RPMI8226 (cell line): ENCODE results near the gene CACNA2D4.

ENCODE experiments used
- DNase-seq: peaks from one replicate; pipeline ENCODE4 v3.0.0-alpha.2; 2015

Gene CACNA2D4

DNA sequence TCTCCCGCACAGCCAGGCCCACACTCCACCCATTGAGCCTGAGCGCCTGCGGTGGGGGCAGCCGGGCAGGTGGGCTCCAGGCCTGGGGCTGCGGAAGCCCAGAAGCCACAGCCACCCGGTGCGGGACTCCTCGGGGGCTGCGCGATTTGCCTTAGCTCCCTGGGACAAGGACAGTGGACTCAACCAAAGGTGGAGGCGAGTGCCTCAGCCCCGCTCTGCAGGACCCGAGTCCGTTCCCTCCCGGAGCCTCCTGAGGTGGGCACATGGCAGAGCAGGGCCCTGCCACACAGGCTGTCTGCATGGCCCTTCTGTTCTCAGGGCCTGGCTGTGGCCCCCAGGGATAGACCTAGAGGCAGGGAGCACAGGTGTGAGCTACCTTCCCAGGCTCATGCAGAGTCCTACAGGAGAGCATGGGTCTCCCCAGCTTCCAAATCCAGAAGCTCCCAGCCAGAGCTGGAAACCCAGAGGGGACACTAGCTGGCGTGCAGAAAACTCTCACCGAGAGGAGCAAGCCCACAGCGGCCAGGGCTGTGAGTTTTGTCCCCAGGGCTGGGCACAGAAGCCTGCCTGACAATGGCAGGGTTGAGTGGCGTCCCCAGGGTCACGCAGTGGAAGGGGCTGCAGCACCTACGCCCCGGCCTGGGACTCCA, 120.3 kb downstream of the CACNA2D4 start:
- no peak for DNase-seq

DNA sequence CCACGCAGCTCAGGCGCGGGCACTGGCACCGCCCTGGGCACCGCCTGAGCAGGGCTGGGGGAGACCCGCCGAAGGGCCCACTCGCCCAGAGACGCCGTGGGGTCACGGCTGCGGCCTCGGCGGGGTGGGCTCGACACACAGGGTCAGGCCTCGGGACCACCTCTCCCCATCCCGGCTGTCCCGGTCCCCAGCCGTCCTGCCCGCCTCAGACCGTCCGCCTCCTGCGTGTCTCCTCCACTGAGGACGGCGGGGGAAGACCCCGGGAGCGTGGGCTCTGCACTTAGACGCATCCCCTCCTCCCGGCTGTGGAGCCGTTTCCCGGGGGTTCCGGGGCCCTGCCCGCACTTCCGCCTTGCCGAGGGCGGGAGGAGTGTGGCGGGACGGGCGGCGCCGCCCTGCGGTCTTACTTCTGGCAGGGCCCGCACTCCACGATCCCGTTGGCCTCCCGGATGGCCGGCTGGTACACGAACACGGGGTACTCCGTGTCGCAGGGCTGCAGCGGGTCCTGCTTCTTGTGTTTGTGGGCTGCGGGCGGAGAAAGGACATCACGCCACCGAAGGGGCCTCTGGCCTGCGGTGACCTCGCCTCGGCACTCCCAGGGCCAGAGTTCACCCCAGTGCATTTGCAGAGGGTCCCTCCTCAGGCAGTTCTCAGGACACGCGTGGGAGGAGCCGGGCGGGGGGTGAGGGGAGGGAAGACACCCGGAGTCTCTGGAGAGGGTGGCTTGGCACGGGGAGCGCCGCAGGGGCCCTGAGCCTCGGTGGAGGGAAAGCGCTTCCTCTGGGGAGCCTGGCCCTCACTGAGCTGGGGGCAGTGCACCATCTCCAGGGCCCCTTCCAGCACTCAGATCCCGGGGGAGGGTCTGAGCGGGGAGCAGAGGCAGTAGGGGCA, 121.2 kb downstream of the CACNA2D4 start:
- peak; percentile 42 for DNase-seq

DNA sequence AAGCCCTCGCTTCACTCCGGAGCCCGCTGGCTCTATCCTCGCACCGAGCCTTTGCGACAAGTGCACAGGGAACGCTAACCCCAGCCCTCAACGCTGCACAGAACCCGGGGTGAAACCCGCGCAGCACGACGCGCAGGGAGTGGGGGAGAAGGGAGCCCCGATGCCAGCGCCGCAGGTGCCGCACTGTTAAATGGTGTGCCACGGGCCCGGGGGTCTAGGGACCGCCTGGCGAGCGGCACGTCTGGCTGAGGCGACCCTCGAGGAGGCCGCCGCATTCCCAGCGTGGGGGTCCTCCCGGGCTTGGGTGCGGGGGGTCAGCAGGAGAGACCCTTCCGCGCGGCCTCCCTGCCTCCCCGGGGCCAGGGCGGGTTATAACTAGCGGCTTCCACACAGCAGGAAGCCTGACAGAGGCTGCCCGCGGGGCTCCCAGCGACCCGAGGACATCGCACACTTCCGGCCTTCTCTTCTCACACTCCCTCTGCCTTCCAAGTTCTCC, 121.9 kb downstream of the CACNA2D4 start:
- DNase-seq = peak; percentile 55

DNA sequence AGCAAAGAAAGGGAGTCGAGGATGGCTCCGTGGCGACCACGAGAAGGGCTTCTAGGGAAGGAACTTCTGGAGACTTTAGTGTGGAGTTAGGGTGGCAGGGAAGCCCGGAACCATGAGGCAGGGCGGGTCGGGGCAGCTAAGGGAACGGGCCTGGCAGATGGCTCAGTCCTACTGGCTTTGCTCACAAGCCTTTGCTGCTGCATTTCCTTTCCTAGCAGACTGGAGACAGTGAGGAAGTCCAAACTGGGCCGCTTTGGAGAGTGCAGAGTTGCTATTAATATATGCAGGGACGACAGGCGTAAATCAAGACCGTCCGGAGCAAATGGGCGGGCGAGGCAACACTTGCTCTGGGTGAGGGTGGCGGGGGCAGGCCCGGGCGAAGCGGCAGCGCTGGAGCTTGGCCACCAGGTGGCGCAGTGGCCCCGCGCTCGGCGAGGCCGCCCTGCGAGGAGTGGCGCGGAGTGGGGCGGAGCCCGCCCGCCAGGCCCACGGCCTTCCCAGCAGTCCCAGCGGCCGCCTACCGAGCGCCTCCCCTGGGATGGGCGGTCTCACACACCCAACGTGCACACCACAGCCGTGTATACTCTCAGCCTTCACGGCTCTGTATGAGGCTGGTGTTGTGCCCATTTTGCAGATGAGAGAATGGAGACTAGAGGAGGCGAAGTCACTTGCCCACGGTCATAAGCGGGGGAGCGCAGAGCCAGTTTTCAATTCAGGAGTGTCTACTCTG, 122.5 kb downstream of the CACNA2D4 start:
- peak; percentile 96 for DNase-seq

DNA sequence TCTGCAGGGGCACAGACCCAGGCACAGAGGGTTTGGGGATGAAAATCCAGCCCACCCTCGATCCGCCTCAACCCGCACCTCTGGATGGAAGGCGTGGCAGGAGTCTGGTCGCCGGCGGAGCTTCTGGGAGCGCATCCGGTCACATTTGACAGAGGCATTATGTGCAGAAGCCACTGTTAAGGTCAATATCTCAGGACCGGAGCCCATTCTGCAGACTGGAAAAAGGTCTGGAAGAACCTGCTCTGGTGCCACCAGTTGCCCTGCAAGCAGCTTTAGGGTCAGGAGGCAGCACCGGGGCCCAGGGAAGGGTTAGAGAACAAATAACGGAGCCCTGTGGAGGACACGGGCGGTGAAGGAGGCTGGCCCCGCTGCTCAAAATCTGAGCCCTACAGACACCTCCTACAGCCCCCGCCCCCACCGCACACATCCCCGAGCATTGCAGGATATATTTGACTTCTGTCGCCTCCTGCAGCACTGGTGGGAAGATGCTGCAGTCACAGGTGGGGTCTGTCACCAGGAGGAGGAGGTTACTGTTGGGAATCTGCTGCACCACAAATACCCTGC, 123.1 kb downstream of the CACNA2D4 start:
- no peak for DNase-seq

DNA sequence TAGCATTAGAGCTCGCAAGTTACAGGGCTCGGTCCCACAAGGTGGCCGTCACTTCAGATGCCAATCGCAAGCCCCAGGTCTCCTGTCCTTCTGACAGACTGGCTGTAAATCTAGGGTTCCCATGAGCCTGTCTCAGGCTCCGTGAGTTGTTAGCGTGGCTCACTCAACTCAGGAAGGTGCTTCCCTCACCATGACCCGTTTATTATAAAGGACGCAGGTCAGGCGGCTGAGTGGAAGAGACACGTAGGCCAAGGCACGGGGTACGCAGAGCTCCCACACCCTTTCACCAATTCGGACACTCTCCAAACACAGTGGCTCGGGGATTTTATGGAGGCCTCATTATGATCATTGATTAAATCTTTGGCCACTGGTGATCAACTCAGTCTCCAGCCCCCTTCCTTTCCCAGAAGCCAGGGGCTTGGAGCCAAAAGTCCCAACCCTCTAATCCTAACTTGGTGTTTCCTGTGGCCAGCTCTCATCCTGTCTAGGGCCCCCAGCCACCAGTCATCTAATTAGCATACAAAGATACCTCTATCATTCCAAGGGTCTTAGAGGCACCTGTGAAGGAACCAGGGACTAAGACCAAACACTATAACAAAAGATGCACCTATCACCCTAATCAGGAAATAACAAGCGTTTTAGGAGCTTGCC, 123.9 kb downstream of the CACNA2D4 start:
- DNase-seq = no peak

DNA sequence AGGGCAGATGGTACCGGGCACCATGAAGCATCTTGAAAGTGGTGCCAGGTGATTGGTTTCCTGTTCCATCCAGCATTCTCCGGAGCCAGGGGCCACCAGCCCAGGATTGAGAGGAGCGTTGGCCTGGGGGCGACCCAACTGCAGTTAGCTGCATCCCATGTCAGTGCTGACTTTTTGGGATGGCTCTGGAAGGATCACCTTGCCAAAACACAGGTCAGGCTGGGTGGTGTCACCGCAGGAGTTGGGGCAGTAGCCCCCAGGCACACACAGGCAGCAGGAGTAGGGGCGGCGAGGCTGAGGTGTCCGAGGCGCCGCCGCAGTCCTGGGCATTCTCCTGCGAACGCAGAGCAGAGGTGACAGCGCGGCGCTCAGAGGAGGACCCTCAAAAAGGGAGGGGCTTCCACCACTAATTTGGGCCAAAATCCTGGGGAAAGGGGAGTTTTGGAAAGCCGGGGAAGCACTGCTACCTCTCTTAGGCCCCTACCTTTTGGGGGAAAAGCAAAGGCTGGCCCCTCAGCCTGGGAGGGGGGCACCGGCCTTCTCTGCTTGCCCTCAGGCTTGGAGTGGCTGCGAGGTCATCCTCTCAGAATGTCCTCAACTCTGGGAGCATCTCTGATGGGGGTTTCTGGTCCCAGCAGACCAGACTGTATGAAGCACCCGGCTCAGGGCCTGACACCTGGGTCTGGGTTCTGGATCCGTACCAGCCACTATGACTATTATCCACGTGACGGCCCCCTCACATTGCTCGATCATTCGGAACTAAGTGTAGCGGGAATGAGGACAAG, 124.8 kb downstream of the CACNA2D4 start:
- DNase-seq = no peak

DNA sequence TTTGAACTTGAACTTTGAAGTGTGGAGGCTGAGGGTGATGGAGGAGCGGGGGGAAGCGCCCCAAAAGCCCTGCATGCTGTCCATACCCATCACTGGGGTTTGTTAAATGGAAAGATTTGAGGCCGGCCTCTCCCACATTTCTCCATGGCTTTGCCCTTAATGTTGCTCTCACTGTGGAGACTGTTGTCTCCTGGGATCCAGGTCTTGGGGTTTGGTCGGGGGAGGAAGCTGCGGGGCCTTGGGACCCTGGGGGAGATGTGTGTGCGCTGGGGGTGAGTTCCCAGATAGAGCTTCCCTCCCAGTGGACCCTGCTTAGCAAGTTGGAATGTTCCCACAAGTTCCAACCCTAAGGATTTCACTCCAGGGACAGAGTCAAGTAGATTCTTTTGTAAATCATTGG, 126.0 kb downstream of the CACNA2D4 start:
- no peak for DNase-seq

DNA sequence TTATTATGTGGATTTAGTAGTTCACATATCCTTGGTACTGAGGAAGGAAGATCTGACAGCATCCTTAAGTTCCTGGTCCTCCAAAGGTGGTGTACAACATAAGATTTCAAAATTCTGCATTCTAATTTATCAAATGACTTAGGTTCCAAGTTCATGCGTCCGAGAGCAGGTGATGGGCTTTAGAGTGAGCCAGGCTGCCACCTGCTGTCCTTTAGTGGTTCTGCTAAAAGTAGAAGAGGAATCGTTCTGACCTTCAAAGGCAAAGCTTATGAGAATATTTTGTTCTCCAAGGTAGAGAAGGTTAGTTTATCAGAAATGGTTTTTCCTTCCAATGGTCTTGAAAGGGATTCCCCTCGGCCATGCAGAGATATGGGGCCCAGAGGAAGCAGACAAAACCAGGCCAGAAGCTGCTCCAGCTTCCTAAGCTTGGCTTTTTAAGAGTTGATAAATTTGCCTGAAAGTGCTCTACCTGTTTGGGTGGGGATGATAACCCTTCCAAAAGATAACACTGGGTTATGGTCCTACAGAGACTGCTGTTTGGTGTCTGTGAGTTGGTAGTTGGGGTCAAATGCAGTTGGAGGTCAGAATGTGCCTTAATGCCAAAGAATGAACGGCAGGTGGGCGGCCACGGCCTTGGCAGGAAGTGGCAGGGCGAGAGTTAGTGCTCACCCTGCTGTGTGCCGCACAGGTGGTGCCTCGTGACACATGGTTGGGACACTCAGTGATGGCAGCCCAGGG, 127.2 kb downstream of the CACNA2D4 start:
- DNase-seq = peak; percentile 70

DNA sequence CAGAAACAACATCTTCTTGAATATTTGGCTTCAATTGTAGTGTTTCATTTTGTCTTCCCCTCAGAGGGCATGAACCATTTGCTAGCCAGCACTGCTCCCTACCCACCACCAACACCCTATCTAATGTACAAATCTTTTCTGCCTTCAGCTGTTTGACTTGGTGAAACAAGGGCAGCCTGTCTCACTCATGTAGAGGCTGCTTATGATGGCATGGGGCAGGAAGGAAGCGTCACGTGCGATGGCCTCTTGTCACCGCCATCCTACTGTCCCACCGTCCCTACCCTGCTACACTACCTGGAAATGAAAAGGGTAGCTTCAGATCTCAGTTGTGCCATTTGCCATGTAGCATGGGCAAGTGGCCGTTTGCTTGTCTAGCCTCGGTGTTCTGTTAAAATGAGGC, 128.0 kb downstream of the CACNA2D4 start:
- no peak for DNase-seq

DNA sequence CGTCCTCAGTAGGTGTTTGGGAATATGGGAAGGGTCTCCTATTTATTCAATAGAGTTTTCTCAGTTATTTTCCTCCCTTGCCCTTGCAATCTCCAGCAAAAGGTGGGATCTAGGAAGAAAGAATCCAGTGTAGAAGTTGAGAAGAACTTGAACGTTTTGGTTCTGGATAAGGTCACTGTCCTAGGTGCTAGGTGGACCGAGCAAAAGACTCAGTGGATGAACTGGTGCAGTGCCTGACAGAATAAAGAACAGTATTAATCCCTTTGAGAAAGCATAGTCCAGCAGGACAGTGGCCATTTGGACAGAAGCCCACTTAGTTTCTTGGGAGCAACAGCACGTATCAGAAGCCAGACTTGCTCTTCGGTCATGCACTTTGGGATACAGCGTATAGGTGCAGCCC, 130.7 kb downstream of the CACNA2D4 start:
- no peak for DNase-seq

DNA sequence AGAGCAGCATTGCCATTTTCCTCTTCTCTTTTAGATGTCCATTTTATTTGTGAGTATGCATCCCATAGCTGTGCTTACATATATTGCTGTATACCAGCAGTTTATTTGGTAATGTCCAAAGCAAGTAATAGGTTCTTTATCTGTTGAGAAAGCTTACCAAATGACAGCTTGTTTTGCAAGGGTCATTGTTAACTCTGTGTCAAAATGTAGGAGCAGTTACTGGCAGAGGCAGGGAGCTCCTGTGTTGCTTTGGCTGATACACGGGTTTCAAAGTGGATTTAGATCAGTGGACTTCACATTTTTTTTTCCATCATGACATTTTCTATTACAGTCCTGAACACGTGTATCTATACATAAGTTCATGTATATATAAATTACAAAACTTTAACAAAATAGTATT, 136.2 kb downstream of the CACNA2D4 start:
- DNase-seq = no peak

DNA sequence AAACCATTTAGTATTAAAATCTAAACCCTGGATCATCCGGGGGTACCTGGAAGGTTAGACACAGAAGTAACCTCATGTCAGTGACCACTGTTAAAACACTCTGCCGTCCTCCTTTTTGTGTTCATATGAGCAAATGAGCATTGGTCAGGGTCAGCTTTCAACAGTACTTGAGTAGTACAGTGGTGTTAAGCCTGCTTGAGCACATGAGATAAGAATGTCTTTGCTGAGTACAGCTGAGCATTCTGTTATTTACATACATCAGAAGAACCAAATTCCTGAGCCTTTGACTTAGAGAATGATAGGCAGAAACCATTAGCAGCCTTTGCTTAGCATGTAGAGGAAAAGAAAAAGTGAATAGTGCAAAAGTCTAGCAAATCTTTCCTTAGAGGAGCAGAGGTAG, 136.7 kb downstream of the CACNA2D4 start:
- DNase-seq = no peak

DNA sequence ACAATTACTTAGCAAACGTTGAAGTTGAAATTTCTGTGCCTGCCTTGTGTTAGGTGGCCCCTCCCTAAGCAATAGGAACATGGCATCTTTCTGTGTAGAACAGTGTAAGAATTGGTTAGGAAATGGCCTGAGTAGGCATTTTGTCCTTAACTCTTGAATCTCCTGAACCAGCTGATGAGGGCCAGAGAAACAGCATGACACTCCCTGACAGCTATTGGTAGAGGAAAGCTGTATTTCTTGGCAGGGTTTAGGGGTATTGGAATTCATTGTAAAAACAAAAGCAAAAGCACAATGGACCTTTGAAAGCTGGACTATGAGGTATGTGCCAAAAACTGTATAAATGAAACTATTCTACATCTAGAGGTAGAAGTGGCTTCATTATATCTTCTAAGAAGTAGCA, 138.7 kb downstream of the CACNA2D4 start:
- no peak for DNase-seq

DNA sequence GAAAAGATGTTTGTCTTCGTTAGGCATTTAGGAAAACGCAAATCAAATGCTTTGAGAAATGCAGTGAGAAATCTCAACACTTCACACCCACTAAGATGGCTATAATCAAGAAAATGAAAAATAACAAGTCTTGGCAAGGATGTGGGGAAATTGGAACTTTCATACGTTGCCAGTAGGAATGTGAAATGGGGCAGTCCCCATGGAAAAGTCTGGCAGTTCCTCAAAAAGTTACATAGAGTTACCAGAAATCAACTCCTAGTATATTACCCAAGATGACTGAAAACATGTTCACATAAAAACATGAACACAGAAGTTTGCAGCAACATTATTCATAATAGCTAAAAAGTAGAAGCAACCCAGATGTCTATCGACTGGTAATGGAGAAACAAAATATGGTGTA, 139.5 kb downstream of the CACNA2D4 start:
- no peak for DNase-seq

DNA sequence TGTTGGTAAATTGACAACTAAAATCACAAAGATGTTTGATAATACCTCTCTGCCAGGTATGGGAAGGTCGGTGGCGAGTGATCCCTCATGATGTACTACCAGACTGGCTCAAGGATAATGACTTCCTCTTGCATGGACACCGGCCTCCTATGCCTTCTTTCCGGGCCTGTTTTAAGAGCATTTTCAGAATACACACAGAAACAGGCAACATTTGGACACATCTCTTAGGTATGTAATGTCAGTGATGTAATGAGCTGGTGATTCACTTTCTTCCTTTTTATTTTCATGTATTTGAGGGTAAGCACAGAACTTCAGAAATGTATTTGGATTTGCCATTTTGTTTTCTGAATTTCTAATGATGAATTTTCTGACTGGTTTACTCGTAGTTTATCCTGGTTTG, 140.7 kb downstream of the CACNA2D4 start:
- no peak for DNase-seq

DNA sequence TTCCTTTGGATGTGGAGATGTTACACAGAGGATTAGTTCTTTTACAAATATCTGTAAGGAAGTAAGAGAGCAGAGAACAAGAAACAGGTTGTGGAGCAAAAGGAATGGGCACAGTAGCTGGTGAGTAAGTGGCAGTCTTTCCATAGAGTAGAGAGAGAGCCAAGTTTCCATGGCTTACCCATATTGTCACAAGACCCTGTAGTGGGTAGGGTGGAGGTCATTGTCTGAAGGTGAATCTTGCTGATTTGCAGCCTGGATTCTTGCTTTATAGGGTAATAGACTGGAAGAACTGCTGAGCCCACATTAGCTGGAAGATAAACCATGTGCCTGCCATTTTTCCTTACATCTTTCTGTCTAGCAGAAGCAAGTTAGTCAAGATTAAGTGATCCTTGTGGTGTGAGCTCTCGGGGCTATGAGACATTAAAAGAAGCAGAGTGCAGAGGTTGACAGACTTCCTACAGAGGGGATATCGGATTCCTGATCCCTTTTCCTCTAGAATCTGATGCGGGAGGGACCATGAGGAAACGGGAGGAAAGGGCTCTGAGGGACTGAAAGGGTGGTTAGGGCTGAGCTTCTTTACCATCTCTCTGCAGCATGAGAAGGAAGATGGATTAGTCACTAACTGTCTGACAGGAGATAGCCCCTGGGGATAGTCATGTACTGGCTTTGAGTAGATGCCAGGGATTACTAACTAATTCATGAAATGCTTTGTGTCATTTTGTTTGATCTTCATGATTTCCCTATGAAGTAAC, 142.1 kb downstream of the CACNA2D4 start:
- no peak for DNase-seq

DNA sequence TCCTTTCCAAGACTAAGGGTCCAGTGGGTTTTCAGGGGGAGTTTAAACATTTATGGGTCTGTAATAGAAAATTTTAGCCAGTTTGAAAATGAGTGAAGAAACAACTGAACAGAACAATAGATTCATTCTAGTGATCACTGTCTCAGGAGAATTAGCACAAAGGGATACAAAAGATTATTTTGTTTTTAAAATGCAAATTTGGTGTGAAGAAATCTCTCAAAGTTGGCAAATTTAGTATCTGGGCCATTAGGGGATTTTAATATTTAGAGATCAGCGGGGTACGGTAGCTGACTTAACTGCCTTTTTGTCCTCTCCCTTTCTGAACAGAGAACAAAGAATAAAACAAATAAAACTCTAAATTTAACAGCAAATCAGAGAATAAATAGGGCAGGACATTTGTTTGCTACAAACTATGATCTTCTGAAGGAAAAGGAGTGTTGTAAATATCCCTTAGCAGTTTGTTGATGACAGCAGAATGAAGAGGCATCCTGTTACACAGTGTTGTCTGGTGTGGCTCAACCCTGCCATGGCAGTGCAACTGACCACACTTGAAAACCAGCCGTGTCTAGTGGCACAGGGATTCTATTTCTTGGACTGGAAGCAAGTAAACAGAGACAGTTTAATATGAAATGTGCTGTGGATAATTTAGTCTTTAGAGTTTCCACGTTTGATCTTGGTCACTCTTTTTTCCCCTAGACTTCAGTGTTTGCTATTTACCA, 144.4 kb downstream of the CACNA2D4 start:
- no peak for DNase-seq

DNA sequence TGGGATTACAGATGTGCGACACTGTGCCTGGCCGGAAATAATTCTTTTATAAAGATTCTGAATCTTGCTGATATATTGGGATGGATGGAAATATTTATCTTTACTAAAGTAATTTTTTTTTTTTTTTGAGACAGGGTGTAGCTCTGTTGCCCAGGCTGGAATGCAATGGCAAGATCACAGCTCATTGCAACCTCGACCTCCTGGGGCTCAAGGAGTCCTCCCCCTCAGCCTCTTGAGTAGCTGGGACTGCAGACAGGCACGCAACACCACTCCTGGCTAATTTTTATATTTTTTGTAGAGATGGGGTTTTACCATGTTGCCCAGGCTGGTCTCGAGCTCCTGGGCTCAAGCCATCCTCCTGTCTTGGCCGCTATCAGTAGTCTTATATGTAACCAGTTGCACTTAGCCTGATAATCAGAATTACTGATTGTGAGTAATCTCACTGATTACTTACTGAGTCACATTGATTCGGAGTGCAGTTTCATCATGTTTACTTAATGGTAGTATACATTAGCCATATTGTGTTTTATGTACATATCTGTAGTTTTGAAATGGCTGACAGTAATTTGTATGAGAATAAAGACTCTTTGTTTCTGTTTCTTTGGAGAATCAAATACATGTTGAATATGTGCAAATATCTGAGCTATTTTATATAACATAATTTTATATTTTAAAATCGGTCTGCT, 148.5 kb downstream of the CACNA2D4 start:
- DNase-seq = no peak
